Stimulated activated CD8-positive, alpha-beta memory T cell treated with anti-CD3 and anti-CD28 coated beads, Interleukin-7, amount 100 ng/mL, for 48 hours (primary cell): Measurements from ENCODE around the gene IL7R.
"Not testable (repeated sequence)": the region's sequence is repeated elsewhere in the genome, so short reads cannot be mapped to it uniquely, and the experiment has no call there.

Experiments
- DNase-seq, 2 donors: peaks; one replicate each; pipeline ENCODE4 v3.0.0-alpha.2; 2020; ENCODE audit warnings: low read depth in 1 of 2; ENCODE audit errors: extremely low read depth in 1 of 2

The IL7R gene

GRCh38 chr5:35867998-35868397, 11.3 kb downstream of the IL7R start:
- no peak for DNase-seq

GRCh38 chr5:35869685-35870277, 13.1 kb downstream of the IL7R start:
- no peak for DNase-seq

- DNase-seq, result no peak
Observed at GRCh38 chr5:35870605-35871004, 13.9 kb downstream of the IL7R start.

- no peak for DNase-seq
Observed at GRCh38 chr5:35876454-35876853, 19.8 kb downstream of the IL7R start.

- no peak for DNase-seq
Observed at GRCh38 chr5:35876922-35877321, 20.2 kb downstream of the IL7R start.

- no peak for DNase-seq
Observed at GRCh38 chr5:35877655-35878054, 21.0 kb downstream of the IL7R start.

GRCh38 chr5:35878079-35878478, 21.4 kb downstream of the IL7R start:
- no peak for DNase-seq

- no peak for DNase-seq
Observed at GRCh38 chr5:35879096-35879495, 22.4 kb downstream of the IL7R start.

GRCh38 chr5:35879649-35880048, 23.0 kb downstream of the IL7R start:
- DNase-seq, result no peak

GRCh38 chr5:35880156-35880555, 23.5 kb downstream of the IL7R start:
- DNase-seq, result no peak

GRCh38 chr5:35881758-35882157, 25.1 kb downstream of the IL7R start:
- DNase-seq, result no peak

- DNase-seq, result no peak
Observed at GRCh38 chr5:35884191-35884769, 27.6 kb downstream of the IL7R start.

- no peak for DNase-seq
Observed at GRCh38 chr5:35884773-35885172, 28.1 kb downstream of the IL7R start.

- no peak for DNase-seq
Observed at GRCh38 chr5:35886381-35886780, 29.7 kb downstream of the IL7R start.

- no peak for DNase-seq
Observed at GRCh38 chr5:35887321-35888100, 30.8 kb downstream of the IL7R start.

- DNase-seq, result no peak
Observed at GRCh38 chr5:35890021-35891020, 33.6 kb downstream of the IL7R start.

GRCh38 chr5:35892799-35893198, 36.1 kb downstream of the IL7R start:
- DNase-seq, result not testable (repeated sequence)

GRCh38 chr5:35894131-35894530, 37.4 kb downstream of the IL7R start:
- no peak for DNase-seq

GRCh38 chr5:35898952-35899660, 42.4 kb downstream of the IL7R start:
- no peak for DNase-seq

- no peak for DNase-seq
Observed at GRCh38 chr5:35899800-35900199, 43.1 kb downstream of the IL7R start.
